Measurements from ENCODE around the gene FAM13C.
A peak's percentile ranks its signal among the peaks of the same experiment; 100 is the strongest.
"Not testable (repeated sequence)": the region's sequence is repeated elsewhere in the genome, so short reads cannot be mapped to it uniquely, and the experiment has no call there.

FAM13C gene

DNA sequence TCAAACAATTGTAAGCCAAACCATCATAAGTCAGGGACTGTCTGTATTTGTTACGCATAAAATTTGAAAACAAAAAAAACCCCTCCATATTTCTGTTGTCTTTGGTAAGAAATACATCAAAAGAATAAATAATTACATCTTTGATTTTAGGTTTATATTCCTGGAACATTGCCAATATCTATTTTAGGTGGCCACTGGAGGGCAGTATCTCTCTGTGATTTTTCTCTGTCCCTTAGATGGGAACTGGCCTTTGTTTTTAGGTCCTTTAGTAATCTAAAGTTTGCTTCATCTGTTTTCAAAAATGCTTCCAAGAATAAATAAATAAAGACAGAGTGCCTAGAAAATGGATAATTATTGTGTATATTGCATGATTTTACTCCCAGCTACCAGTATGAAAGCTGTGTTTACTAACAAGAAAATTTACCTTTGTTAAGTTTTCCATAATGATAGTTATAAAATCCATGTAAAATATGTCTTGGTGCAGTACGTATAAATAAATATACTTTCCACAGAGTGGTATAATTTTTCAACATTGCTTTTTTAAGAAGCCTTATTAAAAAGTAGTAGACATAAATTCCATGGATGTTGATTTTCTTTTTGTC lies 121.7 kb downstream of the FAM13C start:
- H3K27ac ChIP-seq = no peak overlapping the region
- H3K36me3 ChIP-seq (ENCODE audit: insufficient read depth, low read length) = no peaks in the 10 kb centered on the region
- TF ChIP-seq POLR2AphosphoS5 (IDR thresholded peaks at IDR 0.05; ENCODE audit: borderline replicate concordance, low read depth, low read length) = no peak
- TF ChIP-seq FOXP2 (optimal IDR thresholded peaks at IDR 0.05; ENCODE audit: control extremely low read depth, extremely low read length, insufficient read depth) = no peak
- no peak for TF ChIP-seq EZH2 (IDR thresholded peaks at IDR 0.05)
- H3K4me3 ChIP-seq = no peak overlapping the region
- peak; percentile 6 for DNase-seq (ENCODE audit: low read depth, low spot score)
- H3K9ac ChIP-seq (ENCODE audit: insufficient read length) = no peak overlapping the region
- no peaks in the 10 kb centered on the region for H3K9me3 ChIP-seq (ENCODE audit: low read depth, low read length)

DNA sequence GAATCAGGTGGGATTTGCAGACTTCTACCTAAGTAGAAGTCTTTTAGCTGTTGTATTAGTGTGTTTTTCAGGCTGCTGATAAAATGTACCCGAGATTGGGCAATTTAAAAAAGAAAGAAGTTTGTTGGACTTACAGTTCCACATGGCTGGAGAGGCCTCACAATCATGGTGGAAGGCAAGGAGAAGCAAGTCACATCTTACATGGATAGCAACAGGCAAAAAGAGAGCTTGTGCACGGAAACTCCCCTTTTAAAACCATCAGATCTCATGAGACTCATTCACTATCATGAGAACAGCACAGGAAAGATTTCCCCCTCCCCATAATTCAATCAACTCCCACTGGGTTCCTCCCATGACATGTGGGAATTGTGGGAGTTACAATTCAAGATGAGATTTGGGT lies 123.2 kb downstream of the FAM13C start:
- not testable (repeated sequence) for H3K27ac ChIP-seq; H3K36me3 ChIP-seq (ENCODE audit: insufficient read depth, low read length); H3K9me3 ChIP-seq (ENCODE audit: low read depth, low read length); DNase-seq (ENCODE audit: low read depth, low spot score); H3K4me3 ChIP-seq; H3K9ac ChIP-seq (ENCODE audit: insufficient read length)

DNA sequence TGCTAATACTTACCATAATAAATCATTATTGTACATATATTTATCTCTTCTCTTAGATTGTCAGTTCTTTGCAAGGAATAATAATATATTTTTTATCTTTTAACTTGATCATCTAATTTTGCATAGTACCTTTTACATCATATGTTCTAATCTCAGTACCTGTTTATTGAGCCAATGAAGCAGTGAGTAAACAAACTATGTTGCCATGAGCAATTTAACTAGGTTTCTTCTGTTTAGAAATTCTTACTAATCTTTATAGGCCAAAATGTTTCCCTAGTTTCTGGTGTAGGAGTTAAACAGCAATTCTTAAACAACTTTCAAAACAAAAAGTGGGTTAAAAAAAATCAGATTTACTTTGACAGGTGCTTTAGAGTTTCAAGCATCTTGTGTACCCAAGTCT lies 124.6 kb downstream of the FAM13C start:
- Histone ChIP-seq H3K4me3 (no peak overlapping the region), H3K9me3 (ENCODE audit: low read depth, low read length) (no peaks in the 10 kb centered on the region), H3K36me3 (ENCODE audit: insufficient read depth, low read length) (no peaks in the 10 kb centered on the region), H3K9ac (ENCODE audit: insufficient read length) (no peak overlapping the region), H3K27ac (no peak overlapping the region)
- DNase-seq (ENCODE audit: low read depth, low spot score) = no peak
- TF ChIP-seq POLR2AphosphoS5 (IDR thresholded peaks at IDR 0.05; ENCODE audit: borderline replicate concordance, low read depth, low read length) = no peak
- TF ChIP-seq FOXP2 (optimal IDR thresholded peaks at IDR 0.05; ENCODE audit: control extremely low read depth, extremely low read length, insufficient read depth) = no peak
- no peak for TF ChIP-seq EZH2 (IDR thresholded peaks at IDR 0.05)

DNA sequence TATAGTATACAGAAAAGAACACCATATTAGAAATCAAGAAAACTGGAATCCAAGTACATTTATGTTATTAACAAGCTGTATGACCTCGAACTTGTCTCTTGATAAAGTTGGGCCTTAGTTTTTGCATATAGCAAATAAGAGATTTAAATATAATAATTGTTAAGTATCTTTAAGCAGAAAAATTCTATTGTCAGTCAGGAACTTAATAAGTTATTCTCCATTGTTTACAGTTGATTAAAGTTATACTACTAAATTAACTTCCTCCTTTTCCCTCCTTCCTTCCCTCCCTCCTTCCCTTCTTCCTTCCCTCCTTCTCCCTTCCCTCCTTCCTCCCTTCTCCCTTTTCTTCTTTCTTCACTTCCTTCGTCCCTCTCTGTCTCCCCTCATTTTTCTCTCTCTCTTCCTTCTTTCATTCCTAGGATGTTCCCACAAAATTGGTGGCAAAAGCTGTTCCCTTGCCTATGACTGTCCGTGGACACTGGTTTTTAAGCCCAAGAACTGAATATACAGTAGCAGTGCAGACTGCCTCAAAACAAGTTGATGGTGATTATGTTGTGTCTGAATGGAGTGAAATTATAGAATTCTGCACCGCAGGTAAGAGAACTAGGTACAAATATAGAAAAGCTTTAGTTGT lies 126.2 kb downstream of the FAM13C start:
- no peak for DNase-seq (ENCODE audit: low read depth, low spot score)
- Histone ChIP-seq H3K9me3 (ENCODE audit: low read depth, low read length) (no peaks in the 10 kb centered on the region), H3K9ac (ENCODE audit: insufficient read length) (no peak overlapping the region), H3K4me3 (no peak overlapping the region), H3K27ac (no peak overlapping the region), H3K36me3 (ENCODE audit: insufficient read depth, low read length) (no peaks in the 10 kb centered on the region)
- no peak for TF ChIP-seq POLR2AphosphoS5 (IDR thresholded peaks at IDR 0.05; ENCODE audit: borderline replicate concordance, low read depth, low read length)
- TF ChIP-seq FOXP2 (optimal IDR thresholded peaks at IDR 0.05; ENCODE audit: control extremely low read depth, extremely low read length, insufficient read depth) = no peak
- no peak for TF ChIP-seq EZH2 (IDR thresholded peaks at IDR 0.05)

DNA sequence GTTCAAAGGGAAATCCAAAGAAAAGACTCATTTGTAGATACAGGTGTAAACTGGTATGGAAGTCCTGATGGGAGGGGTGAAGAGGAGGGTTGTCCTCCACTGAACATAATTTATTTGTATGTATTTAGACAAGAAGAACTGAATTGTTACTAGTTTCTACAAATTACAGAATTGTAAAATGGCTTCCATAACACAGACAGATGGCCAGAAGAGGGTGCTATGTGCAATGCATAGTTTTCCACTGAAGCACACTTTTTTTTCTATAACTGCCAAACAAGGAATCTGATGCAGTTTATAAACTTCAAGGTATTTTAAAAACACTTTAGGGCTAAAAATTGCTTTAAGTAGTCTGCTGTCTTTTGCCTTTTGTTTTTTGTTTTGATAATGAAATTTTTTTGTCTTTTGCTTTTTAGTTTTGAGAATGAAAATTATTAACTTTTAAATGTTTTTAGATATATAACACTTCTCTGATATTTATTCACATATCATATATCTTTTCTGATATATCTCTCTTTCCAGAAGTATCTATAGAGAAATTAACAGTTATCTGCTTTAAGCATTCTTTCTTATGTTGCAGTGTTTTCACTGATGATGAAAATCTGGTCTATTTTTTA lies 127.4 kb downstream of the FAM13C start:
- H3K36me3 ChIP-seq (ENCODE audit: insufficient read depth, low read length) = no peaks in the 10 kb centered on the region
- H3K9me3 ChIP-seq (ENCODE audit: low read depth, low read length) = no peaks in the 10 kb centered on the region
- no peak overlapping the region for H3K27ac ChIP-seq
- no peak overlapping the region for H3K9ac ChIP-seq (ENCODE audit: insufficient read length)
- no peak for DNase-seq (ENCODE audit: low read depth, low spot score)
- H3K4me3 ChIP-seq = no peak overlapping the region
- no peak for TF ChIP-seq POLR2AphosphoS5 (IDR thresholded peaks at IDR 0.05; ENCODE audit: borderline replicate concordance, low read depth, low read length)
- no peak for TF ChIP-seq EZH2 (IDR thresholded peaks at IDR 0.05)
- no peak for TF ChIP-seq FOXP2 (optimal IDR thresholded peaks at IDR 0.05; ENCODE audit: control extremely low read depth, extremely low read length, insufficient read depth)

DNA sequence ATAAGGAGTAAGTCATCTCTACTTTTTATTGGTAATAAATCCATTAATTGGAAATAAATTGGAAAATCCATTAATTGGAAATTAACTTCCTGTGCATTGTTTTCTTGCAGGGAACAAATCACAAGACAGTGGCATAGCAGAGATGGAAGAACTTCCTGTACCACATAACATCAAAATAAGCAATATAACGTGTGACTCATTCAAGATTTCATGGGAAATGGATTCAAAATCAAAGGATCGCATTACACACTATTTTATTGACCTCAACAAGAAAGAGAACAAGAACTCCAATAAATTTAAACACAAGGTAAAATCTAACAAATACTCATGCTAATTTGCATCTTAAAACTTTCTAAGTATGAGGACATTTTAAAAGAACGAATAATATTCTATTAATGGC lies 128.2 kb downstream of the FAM13C start:
- Histone ChIP-seq H3K9me3 (ENCODE audit: low read depth, low read length) (no peaks in the 10 kb centered on the region), H3K9ac (ENCODE audit: insufficient read length) (no peak overlapping the region), H3K36me3 (ENCODE audit: insufficient read depth, low read length) (no peaks in the 10 kb centered on the region), H3K4me3 (no peak overlapping the region), H3K27ac (no peak overlapping the region)
- no peak for TF ChIP-seq POLR2AphosphoS5 (IDR thresholded peaks at IDR 0.05; ENCODE audit: borderline replicate concordance, low read depth, low read length)
- TF ChIP-seq EZH2 (IDR thresholded peaks at IDR 0.05) = no peak
- TF ChIP-seq FOXP2 (optimal IDR thresholded peaks at IDR 0.05; ENCODE audit: control extremely low read depth, extremely low read length, insufficient read depth) = no peak
- no peak for DNase-seq (ENCODE audit: low read depth, low spot score)

DNA sequence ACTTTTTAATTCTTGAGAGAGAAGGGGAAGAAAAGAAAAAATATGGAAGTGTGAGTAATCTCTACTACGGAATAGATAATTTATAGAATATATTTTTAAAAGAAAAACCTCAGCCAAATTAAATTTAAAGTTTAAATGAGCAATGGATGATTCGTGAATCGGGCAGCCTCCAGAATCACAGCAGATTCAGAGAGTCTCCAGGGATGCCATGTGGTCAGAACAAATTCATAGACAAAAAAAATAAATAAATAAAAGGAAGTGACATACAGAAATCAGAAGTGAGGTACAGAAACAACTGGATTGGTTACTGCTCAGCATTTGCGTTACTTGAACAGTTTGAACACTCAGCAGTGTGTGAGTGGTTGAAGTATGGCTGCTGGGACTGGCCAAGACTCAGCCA lies 132.9 kb downstream of the FAM13C start:
- DNase-seq (ENCODE audit: low read depth, low spot score) = no peak
- Histone ChIP-seq H3K9me3 (ENCODE audit: low read depth, low read length) (no peaks in the 10 kb centered on the region), H3K36me3 (ENCODE audit: insufficient read depth, low read length) (no peaks in the 10 kb centered on the region), H3K9ac (ENCODE audit: insufficient read length) (no peak overlapping the region), H3K4me3 (no peak overlapping the region), H3K27ac (no peak overlapping the region)
- TF ChIP-seq POLR2AphosphoS5 (IDR thresholded peaks at IDR 0.05; ENCODE audit: borderline replicate concordance, low read depth, low read length) (no peak), FOXP2 (optimal IDR thresholded peaks at IDR 0.05; ENCODE audit: control extremely low read depth, extremely low read length, insufficient read depth) (no peak), EZH2 (IDR thresholded peaks at IDR 0.05) (no peak)

DNA sequence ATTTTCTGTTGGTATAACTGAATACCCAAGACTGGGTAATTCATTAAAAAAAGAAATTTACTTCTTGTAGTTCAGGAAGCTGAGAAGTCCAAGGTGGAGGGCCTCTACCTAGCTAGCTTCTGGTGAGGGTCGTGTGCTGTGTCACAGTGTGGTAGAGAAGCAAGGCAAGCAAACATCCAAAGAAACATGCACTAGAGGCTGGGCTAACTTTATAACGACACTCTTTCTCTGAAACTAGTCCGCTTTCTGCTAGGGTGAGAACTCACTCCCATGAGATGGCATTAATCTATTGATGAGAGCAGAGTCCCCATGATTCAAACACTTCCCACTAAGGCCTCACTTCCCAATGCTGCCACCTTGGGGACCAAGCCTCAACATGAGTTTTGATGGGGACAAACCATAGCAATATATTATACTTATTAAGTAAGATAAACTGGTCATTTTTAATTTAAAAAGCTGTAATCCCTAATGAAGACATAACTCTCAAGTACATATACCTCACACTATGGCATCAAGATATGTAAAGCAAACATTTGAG lies 135.1 kb downstream of the FAM13C start:
- Histone ChIP-seq H3K9ac (ENCODE audit: insufficient read length) (no peak overlapping the region), H3K27ac (no peak overlapping the region), H3K36me3 (ENCODE audit: insufficient read depth, low read length) (no peaks in the 10 kb centered on the region), H3K4me3 (no peak overlapping the region), H3K9me3 (ENCODE audit: low read depth, low read length) (no peaks in the 10 kb centered on the region)
- DNase-seq (ENCODE audit: low read depth, low spot score) = no peak
- TF ChIP-seq POLR2AphosphoS5 (IDR thresholded peaks at IDR 0.05; ENCODE audit: borderline replicate concordance, low read depth, low read length) (no peak), FOXP2 (optimal IDR thresholded peaks at IDR 0.05; ENCODE audit: control extremely low read depth, extremely low read length, insufficient read depth) (no peak), EZH2 (IDR thresholded peaks at IDR 0.05) (no peak)
